GM19023 (cell line): ENCODE data around the gene MACROD2.
"Not testable (repeated sequence)": the region's sequence is repeated elsewhere in the genome, so short reads cannot be mapped to it uniquely, and the experiment has no call there.

Source experiments
- ATAC-seq: cut with Tn5 transposase; IDR thresholded peaks from one replicate; pipeline ENCODE4 v1.9.1; 2021; ENCODE audit warnings: mild to moderate bottlenecking, moderate library complexity; ENCODE audit not compliant: unreplicated experiment

The MACROD2 gene

GRCh38 chr20:15528391-15529111 is 1533.2 kb downstream of the MACROD2 start:
- ATAC-seq = no peak

GRCh38 chr20:15535863-15536262 is 1540.5 kb downstream of the MACROD2 start:
- ATAC-seq = no peak

- not testable (repeated sequence) for ATAC-seq
Measured at GRCh38 chr20:15537200-15537599, 1541.9 kb downstream of the MACROD2 start.

GRCh38 chr20:15542655-15543054 is 1547.3 kb downstream of the MACROD2 start:
- no peak for ATAC-seq

- no peak for ATAC-seq
Measured at GRCh38 chr20:15544742-15545141, 1549.4 kb downstream of the MACROD2 start.

- ATAC-seq = no peak
Measured at GRCh38 chr20:15546525-15547023, 1551.3 kb downstream of the MACROD2 start.

- no peak for ATAC-seq
Measured at GRCh38 chr20:15547119-15547518, 1551.8 kb downstream of the MACROD2 start.

GRCh38 chr20:15550116-15550870 is 1555.0 kb downstream of the MACROD2 start:
- no peak for ATAC-seq

- ATAC-seq = no peak
Measured at GRCh38 chr20:15555913-15556312, 1560.6 kb downstream of the MACROD2 start.

GRCh38 chr20:15556869-15557268 is 1561.6 kb downstream of the MACROD2 start:
- no peak for ATAC-seq

GRCh38 chr20:15561070-15561569 is 1565.8 kb downstream of the MACROD2 start:
- no peak for ATAC-seq

- ATAC-seq = no peak
Measured at GRCh38 chr20:15561707-15562404, 1566.5 kb downstream of the MACROD2 start.

GRCh38 chr20:15563836-15564235 is 1568.5 kb downstream of the MACROD2 start:
- no peak for ATAC-seq

- ATAC-seq = no peak
Measured at GRCh38 chr20:15564981-15565380, 1569.7 kb downstream of the MACROD2 start.

- no peak for ATAC-seq
Measured at GRCh38 chr20:15565786-15566185, 1570.5 kb downstream of the MACROD2 start.

- no peak for ATAC-seq
Measured at GRCh38 chr20:15567219-15567618, 1571.9 kb downstream of the MACROD2 start.

- no peak for ATAC-seq
Measured at GRCh38 chr20:15570156-15570555, 1574.8 kb downstream of the MACROD2 start.

- no peak for ATAC-seq
Measured at GRCh38 chr20:15571056-15571455, 1575.7 kb downstream of the MACROD2 start.

- ATAC-seq = no peak
Measured at GRCh38 chr20:15575255-15575654, 1579.9 kb downstream of the MACROD2 start.

- ATAC-seq = no peak
Measured at GRCh38 chr20:15576411-15576810, 1581.1 kb downstream of the MACROD2 start.

- ATAC-seq = no peak
Measured at GRCh38 chr20:15578113-15578512, 1582.8 kb downstream of the MACROD2 start.
